Left lung (tissue), 10 donors: ENCODE results near the gene DPH7. TPM values are rescaled to one million over a fixed set of nuclear protein-coding genes. Genes with fewer than 3 reads are reported as not detected.

Experiments used
- ATAC-seq: fragments of 200-7000 bp; cut with Tn5 transposase; one replicate; pipeline ENCODE4 v1.9.1; 2020; ENCODE audit warnings: moderate library complexity
- DNase-seq, 4 donors: peaks; one replicate each; pipeline ENCODE4 v3.0.0-alpha.2; 2013 to 2020
- H3K27ac ChIP-seq, 2 donors: fragments of 200-600 bp; sonication (generic) in 1 of 2; one replicate each; pipeline versions ENCODE4 v1.5.0 to v1.8.0; 2020 to 2021
- H3K27me3 ChIP-seq, 2 donors: fragments of 200-600 bp; sonication (generic) in 1 of 2; one replicate each; pipeline versions ENCODE4 v1.5.0 to v1.8.0; 2020 to 2021
- H3K36me3 ChIP-seq, 2 donors: fragments of 200-600 bp; sonication (generic) in 1 of 2; one replicate each; pipeline versions ENCODE4 v1.5.0 to v1.8.0; 2020 to 2021
- H3K4me1 ChIP-seq, 2 donors: fragments of 200-600 bp; one replicate each; pipeline ENCODE4 v1.8.0; 2021
- H3K4me3 ChIP-seq, 2 donors: fragments of 200-600 bp; sonication (generic) in 1 of 2; one replicate each; pipeline versions ENCODE4 v1.5.0 to v1.8.0; 2020 to 2021; ENCODE audit warnings: mild to moderate bottlenecking in 1 of 2
- H3K9me3 ChIP-seq, 2 donors: fragments of 200-600 bp; sonication (generic) in 1 of 2; one replicate each; pipeline versions ENCODE4 v1.5.0 to v1.8.0; 2020 to 2021
- CTCF ChIP-seq, 2 donors: fragments of 200-600 bp; sonication (generic) in 1 of 2; IDR thresholded peaks; one replicate each; pipeline versions ENCODE4 v1.5.0 to v1.8.0; 2021; ENCODE audit warnings: antibody characterized with exemption in 2 of 2
- intact Hi-C, 2 donors: fragments of 100-400 bp; cut with DNase I; formaldehyde crosslinking; loops; one replicate each; pipeline versions ENCODE4 v1.11.2 to v1.14.2; 2022
- polyA plus RNA-seq, 6 donors: library from polyadenylated mRNA; unstranded; fragments of 120-200 nt; gene quantifications; one replicate each; pipeline ENCODE4 v1.2.1, GENCODE V29; 2013; ENCODE audit not compliant: insufficient read length in 6 of 6
- total RNA-seq, 2 donors: library from RNA; stranded (reverse); fragmentation: NEBNext Ultra II Directional; extraction: Animal tissue kit (Norgen Biotek cat#: 25700); gene quantifications; one replicate each; pipeline ENCODE4 v1.2.1, GENCODE V29; 2021
- donor health status: DM: no; HTN: yes; CAD: no.
- donor health status: DM: no; HTN: no; CAD: no.

Gene DPH7
- total and polyA plus RNA-seq, 8 donors, result 25.6 to 69.2 (median 51.7) TPM

- Histone ChIP-seq H3K9me3 (no peaks in the 10 kb centered on the region), H3K27me3 (no peaks in the 10 kb centered on the region), H3K4me1 (peaks cover 29 to 82% of the 10 kb centered on the region in 2 donors), H3K4me3 (peak overlapping the region in 1 of 2 donors; percentile 11), H3K27ac (peak overlapping the region; percentile 81 to 82), H3K36me3 (peaks cover 0 to 39% of the 10 kb centered on the region in 2 donors)
- no peak for TF ChIP-seq CTCF (IDR thresholded peaks at IDR 0.05)
- ATAC-seq, result peak; percentile 91
- intact Hi-C loops, result no loop called here
- peak in 3 of 4 donors; percentile 70 to 93 (median 89) for DNase-seq
Measured at GRCh38 chr9:137611623-137612609, 33.2 kb upstream of the DPH7 start.

GRCh38 chr9:137610944-137611343 lies 32.2 kb upstream of the DPH7 start:
- no peak for DNase-seq
- no peaks in the 10 kb centered on the region for H3K9me3 ChIP-seq
- no peak for ATAC-seq
- peaks cover 36 to 88% of the 10 kb centered on the region in 2 donors for H3K4me1 ChIP-seq
- no peak overlapping the region for H3K4me3 ChIP-seq
- intact Hi-C loops, result no loop called here
- no peaks in the 10 kb centered on the region for H3K27me3 ChIP-seq
- H3K27ac ChIP-seq, result peak overlapping the region; percentile 81 to 82
- TF ChIP-seq CTCF (IDR thresholded peaks at IDR 0.05), result no peak
- peaks cover 0 to 32% of the 10 kb centered on the region in 2 donors for H3K36me3 ChIP-seq

- DNase-seq, result peak in 1 of 4 donors; percentile 84
- Histone ChIP-seq H3K27me3 (no peaks in the 10 kb centered on the region), H3K9me3 (no peaks in the 10 kb centered on the region), H3K4me1 (peaks cover 28 to 67% of the 10 kb centered on the region in 2 donors), H3K27ac (peak overlapping the region; percentile 26 to 90), H3K36me3 (no peaks in the 10 kb centered on the region), H3K4me3 (peak overlapping the region; percentile 68 to 84)
- intact Hi-C loops, result no loop called here
- ATAC-seq, result no peak
- TF ChIP-seq CTCF (IDR thresholded peaks at IDR 0.05), result no peak
Measured at GRCh38 chr9:137607141-137607857, 28.6 kb upstream of the DPH7 start.

- no peak for TF ChIP-seq CTCF (IDR thresholded peaks at IDR 0.05)
- no peaks in the 10 kb centered on the region for H3K27me3 ChIP-seq
- DNase-seq (peak in 2 of 4 donors; percentile 45 to 89), ATAC-seq (peak; percentile 0)
- intact Hi-C loops, result no loop called here
- H3K9me3 ChIP-seq, result no peaks in the 10 kb centered on the region
- peak overlapping the region; percentile 81 to 90 for H3K27ac ChIP-seq
- peak overlapping the region; percentile 68 to 84 for H3K4me3 ChIP-seq
- H3K4me1 ChIP-seq, result peaks cover 23 to 64% of the 10 kb centered on the region in 2 donors
- no peaks in the 10 kb centered on the region for H3K36me3 ChIP-seq
Measured at GRCh38 chr9:137606734-137607138, 28.0 kb upstream of the DPH7 start.
